Fibroblast of mammary gland (primary cell): ENCODE data around the gene FBXO8.

Experiments
- DNase-seq: peaks from one replicate; pipeline ENCODE4 v3.0.0-alpha.2; 2010; ENCODE audit warnings: low read depth
- H3K4me3 ChIP-seq: 2 replicates; pipeline ENCODE4 v1.5.1; 2011; ENCODE audit warnings: low read depth, mild to moderate bottlenecking, low read length, moderate library complexity; ENCODE audit not compliant: control insufficient read depth
- CTCF ChIP-seq: conservative IDR thresholded peaks from 2 replicates; pipeline ENCODE4 v1.5.1; 2011; ENCODE audit warnings: low read depth, low read length, inconsistent platforms; ENCODE audit not compliant: control insufficient read depth, insufficient read depth

Gene FBXO8

GRCh38 chr4:174283507-174284471 lies at the start of gene FBXO8, which contains the start of gene CEP44:
Gene FBXO8 (minus strand): TSS chr4:174283667. CDS start chr4:174263092, 20,575 bp downstream.
Gene CEP44 (plus strand): TSS chr4:174283911. CDS start chr4:174299122, 15,211 bp downstream.
- peak; percentile 87 for DNase-seq
- peak within 1 kb of the TSS; percentile 88 for H3K4me3 ChIP-seq
- no peak for TF ChIP-seq CTCF

GRCh38 chr4:174332741-174333493 lies 49.5 kb upstream of the FBXO8 start:
- peak; percentile 53 for DNase-seq
- TF ChIP-seq CTCF, result no peak

GRCh38 chr4:174324725-174325124 lies 41.3 kb upstream of the FBXO8 start:
- no peak overlapping the region for H3K4me3 ChIP-seq
- peak; percentile 94 for DNase-seq
- TF ChIP-seq CTCF, result no peak

More at GRCh38 chr4:174332741-174333493, 49.5 kb upstream of the FBXO8 start:
- no peak overlapping the region for H3K4me3 ChIP-seq

- TF ChIP-seq CTCF, result no peak
- DNase-seq, result peak; percentile 66
- H3K4me3 ChIP-seq, result no peak overlapping the region
Measured at GRCh38 chr4:174324236-174324635, 40.8 kb upstream of the FBXO8 start.

GRCh38 chr4:174320494-174321199 lies 37.2 kb upstream of the FBXO8 start:
- no peak overlapping the region for H3K4me3 ChIP-seq
- no peak for TF ChIP-seq CTCF
- DNase-seq, result no peak
